ENCODE measurements around the gene MOV10.

Gene MOV10

DNA sequence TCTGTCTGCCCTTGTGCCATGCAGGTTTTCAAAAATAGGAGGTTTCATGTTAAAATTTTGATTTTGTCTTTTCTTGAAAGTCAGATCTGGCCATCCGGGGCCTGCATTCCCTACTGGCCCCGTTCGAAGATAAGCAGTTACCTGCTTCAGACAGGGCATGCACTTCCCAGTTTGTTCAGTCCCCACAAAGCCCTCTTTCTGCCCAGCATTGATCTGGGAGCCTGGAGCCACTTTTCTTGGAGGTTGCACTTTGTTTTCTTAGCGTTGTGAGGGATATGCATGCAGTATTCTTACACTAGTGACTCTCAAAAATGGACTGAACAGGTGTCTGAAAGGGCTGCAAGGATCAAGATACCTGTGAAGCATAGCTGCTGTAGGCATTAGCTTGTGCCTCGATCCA lies 11.5 kb downstream of the MOV10 start:
- no peak for TF ChIP-seq ZFX (IDR thresholded peaks at IDR 0.05; ENCODE audit: borderline replicate concordance)
- TF ChIP-seq, protein P1, sequence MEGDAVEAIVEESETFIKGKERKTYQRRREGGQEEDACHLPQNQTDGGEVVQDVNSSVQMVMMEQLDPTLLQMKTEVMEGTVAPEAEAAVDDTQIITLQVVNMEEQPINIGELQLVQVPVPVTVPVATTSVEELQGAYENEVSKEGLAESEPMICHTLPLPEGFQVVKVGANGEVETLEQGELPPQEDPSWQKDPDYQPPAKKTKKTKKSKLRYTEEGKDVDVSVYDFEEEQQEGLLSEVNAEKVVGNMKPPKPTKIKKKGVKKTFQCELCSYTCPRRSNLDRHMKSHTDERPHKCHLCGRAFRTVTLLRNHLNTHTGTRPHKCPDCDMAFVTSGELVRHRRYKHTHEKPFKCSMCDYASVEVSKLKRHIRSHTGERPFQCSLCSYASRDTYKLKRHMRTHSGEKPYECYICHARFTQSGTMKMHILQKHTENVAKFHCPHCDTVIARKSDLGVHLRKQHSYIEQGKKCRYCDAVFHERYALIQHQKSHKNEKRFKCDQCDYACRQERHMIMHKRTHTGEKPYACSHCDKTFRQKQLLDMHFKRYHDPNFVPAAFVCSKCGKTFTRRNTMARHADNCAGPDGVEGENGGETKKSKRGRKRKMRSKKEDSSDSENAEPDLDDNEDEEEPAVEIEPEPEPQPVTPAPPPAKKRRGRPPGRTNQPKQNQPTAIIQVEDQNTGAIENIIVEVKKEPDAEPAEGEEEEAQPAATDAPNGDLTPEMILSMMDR (IDR thresholded peaks at IDR 0.05) = no peak
- H3K27ac ChIP-seq = no peak overlapping the region

DNA sequence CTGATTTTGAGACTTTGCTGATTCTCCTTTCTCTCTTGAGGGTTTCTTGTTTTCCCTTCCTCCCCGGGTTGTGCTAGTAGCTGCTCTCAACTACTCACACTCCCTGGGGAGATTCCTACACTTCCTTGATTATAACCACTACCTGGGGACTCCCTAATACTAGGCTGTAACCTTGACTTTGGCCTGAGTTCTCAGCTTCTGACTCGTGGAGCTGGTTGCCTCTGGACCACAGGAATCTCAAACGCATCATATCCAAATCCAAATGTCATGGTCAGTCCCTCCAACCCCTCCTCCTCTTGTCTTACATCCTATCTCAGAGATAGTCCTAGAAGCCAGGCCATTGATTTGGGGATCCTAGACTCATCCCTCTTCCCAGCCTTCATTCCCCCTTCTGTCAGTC lies 12.0 kb downstream of the MOV10 start:
- H3K27ac ChIP-seq = peak overlapping the region; percentile 31; the same call in 1 of the 2 replicates
- TF ChIP-seq, protein P1 (IDR thresholded peaks at IDR 0.05) = no peak
- no peak for TF ChIP-seq ZFX (IDR thresholded peaks at IDR 0.05; ENCODE audit: borderline replicate concordance)

DNA sequence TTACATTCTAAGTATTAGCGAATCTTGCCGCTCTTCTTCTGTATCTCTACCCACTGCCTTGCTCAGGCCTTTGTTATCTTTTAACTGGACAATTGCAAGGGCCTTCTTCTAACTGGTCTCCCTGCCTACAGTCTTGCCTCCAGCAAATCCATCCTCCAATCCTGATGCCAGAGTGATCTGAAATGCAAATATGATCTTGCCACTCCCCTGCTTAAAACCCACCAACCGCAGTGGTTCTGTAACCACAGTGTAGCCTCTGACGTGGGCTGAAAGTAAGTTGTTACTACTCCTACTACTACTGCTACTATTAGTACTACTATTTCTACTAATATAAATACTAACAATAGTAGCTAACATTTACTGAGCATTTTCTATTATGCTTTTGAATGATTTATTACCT lies 12.4 kb downstream of the MOV10 start:
- TF ChIP-seq, protein P1 (IDR thresholded peaks at IDR 0.05) = no peak
- TF ChIP-seq ZFX (IDR thresholded peaks at IDR 0.05; ENCODE audit: borderline replicate concordance) = no peak
- H3K27ac ChIP-seq = peak overlapping the region; percentile 31; the same call in 1 of the 2 replicates

DNA sequence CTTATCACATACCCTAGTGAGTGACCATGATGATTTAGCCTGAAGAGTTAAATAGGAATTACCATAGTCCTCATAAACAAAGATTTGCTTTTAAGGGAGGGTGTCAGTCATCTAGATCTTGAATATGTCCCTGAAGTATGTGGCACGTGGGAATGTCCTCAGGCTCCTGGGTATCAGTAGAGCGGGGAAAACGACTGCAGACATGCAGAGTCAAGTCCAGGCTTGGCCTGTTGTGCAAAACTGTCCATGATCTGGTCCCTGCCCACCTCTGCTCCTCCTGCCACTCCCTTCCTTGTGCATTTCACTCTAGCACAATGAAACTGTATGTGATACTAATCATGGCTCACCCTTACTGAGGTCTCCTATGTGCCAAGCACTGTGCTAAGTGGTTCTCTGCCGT lies 12.9 kb downstream of the MOV10 start:
- peak overlapping the region; percentile 31; the same call in 1 of the 2 replicates for H3K27ac ChIP-seq
- TF ChIP-seq, protein P1 (IDR thresholded peaks at IDR 0.05) = no peak
- TF ChIP-seq ZFX (IDR thresholded peaks at IDR 0.05; ENCODE audit: borderline replicate concordance) = no peak

DNA sequence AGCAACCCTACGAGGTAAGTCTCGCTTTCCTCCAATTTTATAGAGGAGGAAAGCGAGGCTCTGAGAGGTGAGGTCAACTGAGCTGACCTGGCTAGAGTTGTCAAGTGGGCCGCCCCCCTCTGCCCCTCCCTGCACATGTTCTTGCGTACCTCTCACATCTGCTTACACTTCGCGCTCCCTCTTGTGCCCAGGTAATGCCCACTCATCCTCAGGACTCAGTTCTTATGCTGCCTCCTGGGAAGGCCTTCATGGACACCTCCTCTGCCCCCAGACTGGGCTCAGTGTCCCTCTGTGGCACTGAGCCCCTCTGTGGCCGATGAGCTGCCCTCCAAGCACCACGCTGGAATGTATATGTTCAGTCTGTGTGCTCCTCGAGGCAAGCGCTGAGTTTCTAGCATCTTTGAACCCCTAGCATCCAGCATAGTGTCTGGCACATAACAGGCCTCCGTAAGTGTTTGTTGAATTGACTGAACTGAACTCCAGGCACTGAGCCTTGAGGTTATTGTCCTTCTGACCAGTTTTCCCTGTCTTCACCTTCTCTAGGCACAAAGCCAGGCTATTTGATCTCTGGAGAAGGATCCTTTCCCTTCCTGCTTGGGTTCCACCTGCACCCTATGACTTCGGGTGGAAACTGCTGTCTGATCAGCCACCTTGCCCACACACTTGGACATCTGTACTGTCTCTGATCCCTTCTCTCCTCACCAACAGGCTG lies 13.5 kb downstream of the MOV10 start:
- peak overlapping the region; percentile 31 for H3K27ac ChIP-seq
- TF ChIP-seq ZFX (IDR thresholded peaks at IDR 0.05; ENCODE audit: borderline replicate concordance) = no peak
- TF ChIP-seq, protein P1 (IDR thresholded peaks at IDR 0.05) = no peak

DNA sequence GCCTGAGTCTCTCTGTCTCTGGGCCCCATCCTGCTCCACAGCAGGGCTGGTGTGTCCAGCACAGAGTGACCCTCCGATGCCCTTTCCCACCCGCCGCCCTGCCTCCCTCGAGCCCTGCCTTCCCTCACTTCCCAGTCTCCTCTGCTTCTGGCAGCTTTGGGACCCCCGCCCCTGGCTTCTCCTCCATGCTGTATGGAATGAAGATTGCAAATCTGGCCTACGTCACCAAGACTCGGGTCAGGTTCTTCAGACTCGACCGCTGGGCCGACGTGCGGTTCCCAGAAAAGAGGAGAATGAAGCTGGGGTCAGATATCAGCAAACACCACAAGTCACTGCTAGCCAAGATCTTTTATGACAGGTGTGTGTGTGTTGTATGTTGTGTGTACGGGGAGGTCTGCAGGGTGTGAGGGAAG lies 14.3 kb downstream of the MOV10 start:
- H3K27ac ChIP-seq = peak overlapping the region; percentile 31; the same call in 1 of the 2 replicates
- no peak for TF ChIP-seq ZFX (IDR thresholded peaks at IDR 0.05; ENCODE audit: borderline replicate concordance)
- TF ChIP-seq, protein P1 (IDR thresholded peaks at IDR 0.05) = no peak

DNA sequence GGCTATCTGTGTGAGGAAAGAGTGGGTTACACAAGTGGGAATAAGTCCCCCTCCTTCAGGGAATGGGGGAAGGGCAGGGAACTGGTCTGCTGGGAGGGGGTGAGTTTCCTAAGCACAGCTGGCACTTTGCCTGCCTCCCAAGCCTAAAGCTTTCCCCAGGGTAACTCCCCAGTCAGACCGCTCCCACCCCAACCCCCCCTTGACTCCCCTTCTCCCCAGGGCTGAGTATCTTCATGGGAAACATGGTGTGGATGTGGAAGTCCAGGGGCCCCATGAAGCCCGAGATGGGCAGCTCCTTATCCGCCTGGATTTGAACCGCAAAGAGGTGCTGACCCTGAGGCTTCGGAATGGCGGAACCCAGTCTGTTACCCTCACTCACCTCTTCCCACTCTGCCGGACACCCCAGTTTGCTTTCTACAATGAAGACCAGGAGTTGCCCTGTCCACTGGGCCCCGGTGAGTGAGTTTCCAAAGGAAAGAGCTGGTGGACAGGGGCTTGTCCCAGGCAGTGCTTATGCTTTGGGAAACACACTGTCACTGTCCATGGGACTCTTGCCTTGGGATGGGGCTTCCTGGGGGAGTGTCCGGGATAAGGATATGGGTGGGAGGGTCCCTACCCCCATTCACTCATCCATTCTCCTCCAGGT lies 14.9 kb downstream of the MOV10 start:
- H3K27ac ChIP-seq = no peak overlapping the region
- TF ChIP-seq, protein P1 (IDR thresholded peaks at IDR 0.05) = no peak
- TF ChIP-seq ZFX (IDR thresholded peaks at IDR 0.05; ENCODE audit: borderline replicate concordance) = no peak

Measured in 22Rv1 (cell line).